Stimulated activated naive CD8-positive, alpha-beta T cell treated with anti-CD3 and anti-CD28 coated beads, Interleukin-15, Interleukin-2, amounts not matched to agents 100 U/mL and 50 U/mL, for 24 hours (primary cell): ENCODE results near the gene AKAP14.
"Not testable (repeated sequence)": the region's sequence is repeated elsewhere in the genome, so short reads cannot be mapped to it uniquely, and the experiment has no call there.

Source experiments
- ATAC-seq: fragments of 150-1000 bp; cut with Tn5 transposase; one replicate; pipeline ENCODE4 v1.10.0; 2021
- DNase-seq: peaks from one replicate; pipeline ENCODE4 v3.0.0; 2021

AKAP14 gene

DNA sequence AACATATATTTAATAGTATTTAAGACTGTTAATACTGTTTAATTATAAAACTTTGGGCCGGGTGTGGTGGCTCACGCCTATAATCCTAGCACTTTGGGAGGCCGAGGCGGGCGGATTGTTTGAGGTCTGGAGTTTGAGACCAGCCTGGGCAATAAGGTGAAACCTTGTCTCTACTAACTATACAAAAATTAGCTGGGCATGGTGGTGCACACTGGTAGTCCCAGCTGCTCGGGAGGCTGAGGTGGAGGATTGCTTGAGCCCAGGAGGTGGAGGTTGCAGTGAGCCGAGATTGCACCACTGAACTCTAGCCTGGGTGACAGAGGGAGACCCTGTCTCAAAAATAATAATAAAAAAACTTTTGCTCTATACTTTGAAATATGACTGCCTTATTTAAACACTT lies 26.7 kb downstream of the AKAP14 start:
- DNase-seq, ATAC-seq: not testable (repeated sequence)

DNA sequence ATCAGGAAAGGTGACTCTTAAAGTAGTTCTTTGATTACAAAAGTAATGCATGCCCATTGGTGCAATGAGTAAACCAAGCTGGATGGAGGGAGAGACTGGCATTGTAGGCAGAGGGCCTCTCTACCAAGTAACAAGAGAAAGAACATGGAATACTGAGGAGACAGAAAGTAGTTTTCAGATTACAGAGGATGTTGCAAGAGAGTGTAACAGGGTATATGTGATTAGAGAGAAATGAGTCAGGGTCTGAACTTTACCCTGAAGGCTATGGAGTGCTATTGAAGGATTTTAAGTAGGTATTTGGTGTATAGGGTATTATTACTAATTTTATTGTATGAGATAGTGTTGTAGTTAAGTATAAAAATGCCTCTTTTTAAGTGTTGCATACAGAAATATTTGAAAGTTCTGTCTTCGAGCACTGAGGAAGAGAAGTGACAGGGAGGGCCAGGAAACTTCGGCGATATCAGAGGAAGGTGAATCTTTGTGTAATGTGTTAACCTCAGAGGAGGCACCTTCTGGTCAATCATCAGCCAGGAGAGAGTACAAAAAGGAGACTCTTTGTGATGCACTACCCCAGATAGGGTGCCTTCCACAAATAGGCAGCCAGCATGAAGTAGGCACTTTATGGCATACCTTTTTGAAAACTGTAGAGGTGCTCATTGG lies 39.7 kb downstream of the AKAP14 start:
- no peak for ATAC-seq

DNA sequence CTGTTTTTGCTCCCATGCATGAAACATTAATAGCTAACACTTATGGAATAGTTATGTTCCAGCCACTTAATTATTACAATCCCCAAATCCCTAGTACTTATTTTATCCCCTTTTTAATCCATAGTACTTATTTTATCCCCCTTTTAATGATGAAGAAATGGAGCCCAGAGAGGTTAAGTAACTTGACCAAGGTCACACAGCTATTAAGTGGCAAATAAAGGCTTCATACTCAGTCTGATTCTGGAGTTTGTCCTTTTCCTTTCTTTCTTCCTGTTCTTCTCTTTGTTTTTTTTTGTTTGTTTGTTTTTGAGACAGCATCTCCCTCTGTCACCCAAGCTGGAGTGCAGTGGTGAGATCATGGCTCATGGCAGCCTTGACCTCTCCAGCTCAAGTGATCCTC lies 45.6 kb downstream of the AKAP14 start:
- DNase-seq (no peak), ATAC-seq (no peak)

More for the DNA sequence above, 39.7 kb downstream of the AKAP14 start:
- DNase-seq, result no peak

DNA sequence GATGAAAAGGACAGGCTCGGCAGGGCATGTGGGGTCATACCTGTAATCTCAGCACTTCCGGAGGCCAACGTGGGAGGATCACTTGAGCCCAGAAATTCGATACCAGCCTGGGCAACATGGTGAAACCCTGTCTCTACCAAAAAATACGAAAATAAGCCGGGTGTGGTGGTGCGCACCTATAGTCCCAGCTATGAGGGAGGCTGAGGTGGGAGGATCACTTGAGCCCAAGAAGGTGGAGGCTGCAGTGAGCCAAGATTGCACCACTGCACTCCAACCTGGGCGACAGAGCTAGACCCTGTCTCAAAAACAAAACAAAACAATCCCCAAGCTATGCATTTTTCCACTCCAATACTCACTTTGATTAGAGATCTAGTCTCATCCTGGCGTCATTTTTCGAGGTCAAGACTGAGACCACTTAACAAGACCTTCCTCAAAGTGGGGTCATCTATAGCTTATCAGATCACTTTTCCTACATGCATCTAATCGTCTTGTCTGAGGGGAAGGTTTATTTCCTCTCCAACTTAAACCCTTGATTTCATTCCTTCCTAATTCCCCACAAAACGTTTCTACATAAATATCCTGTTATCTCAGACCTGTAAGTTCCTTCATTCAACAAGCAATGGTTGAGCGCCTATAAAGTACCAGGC lies 46.6 kb downstream of the AKAP14 start:
- DNase-seq, result no peak
- ATAC-seq, result no peak

DNA sequence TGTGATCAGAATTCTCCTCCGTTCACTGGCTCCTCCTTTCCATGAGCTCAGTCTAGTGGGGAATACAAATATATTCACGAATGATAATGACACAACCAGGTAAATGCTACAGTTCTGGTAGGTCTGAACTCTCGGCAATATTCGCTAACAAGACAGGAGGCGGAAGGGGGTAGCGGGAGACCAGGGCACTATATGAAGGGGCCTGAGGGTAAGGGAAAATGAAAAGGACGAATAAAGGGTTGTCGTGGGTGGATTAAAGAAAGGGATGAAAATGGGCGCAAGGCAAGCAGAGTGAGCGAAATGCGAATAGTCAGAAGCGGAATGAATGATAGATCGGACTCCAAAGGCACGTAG lies 47.1 kb downstream of the AKAP14 start:
- DNase-seq (no peak), ATAC-seq (no peak)

DNA sequence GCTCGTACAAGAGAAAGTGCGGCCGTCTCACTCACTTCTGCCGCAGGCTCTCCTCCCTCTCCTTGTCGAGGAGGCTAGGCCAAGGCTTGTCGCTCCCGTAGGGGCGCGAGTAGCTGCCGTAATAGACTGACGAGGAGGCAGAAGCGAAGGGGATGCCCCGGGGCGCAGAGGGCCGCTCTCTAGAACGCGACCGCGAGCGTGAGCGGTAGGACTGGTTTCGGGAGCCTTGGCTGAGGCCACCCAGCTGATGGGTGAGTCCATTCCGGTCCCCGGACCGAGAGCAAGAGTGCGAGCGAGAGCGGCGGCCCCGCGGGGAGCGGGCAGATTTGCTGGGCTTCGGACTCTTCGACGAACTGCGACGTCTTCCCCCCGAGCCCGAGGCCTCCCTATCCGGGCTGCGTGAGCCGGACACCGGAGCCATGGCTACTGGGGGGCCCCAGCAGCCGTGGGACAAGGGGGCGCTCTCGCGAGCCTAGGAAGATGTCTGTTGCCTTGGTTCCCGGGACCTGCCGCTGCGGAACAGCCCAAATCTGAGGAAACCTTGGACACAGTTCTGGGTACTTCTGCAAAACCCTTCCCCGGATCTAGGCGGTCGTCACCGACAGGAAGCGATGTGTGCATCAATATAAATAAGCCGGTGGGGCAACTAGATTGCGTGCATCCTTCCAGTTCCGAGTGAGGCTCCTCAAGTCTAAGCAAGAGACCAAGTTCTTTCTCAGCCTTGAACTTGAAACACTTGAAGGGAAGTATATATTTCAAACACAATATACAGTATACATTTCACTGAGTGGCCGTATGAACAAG lies 47.7 kb downstream of the AKAP14 start, which contains the start of gene NKAP:
Gene NKAP, minus strand, starts transcription at position 567 of the 804 bp plus-strand sequence. Its CDS starts 146 bp downstream, at position 421.
- peak; percentile 92 for ATAC-seq
- DNase-seq, result peak; percentile 76

DNA sequence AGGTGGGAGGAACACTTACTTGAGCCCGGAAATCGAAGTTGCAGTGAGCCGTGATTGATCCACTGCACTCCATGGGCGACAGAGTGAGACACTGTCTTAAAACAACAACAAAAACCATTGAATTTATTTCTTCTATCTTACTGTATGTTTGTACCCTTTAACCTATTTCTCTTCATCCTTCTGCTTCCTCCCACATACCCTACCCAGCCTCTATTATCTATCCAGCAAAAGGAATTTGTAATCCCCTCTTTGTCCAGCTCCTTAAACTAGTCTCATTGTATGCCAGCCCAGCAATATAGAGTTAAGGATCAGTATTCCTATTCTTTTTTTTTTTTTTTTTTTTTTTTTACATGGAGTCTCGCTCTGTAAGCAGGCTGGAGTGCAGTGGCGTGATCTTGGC lies 49.8 kb downstream of the AKAP14 start:
- no peak for DNase-seq
- ATAC-seq, result no peak

DNA sequence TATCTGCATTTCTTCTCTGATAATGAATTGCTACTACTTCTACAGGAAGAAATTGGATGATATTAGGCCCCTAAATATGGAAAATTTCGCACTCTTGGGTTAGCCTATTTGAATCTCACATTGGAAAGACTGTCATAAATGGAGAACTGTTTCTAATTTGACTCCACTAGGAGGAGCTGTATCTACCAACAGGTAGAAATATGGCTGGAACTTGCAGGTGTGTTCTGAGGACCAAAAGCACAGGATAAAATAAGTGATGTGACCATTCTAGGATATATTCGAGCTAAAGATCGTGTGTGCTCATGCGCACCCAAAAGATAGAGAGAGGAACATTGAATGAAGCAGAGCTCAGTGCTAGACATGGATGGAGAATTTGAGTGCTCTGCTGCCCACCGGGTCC lies 52.7 kb downstream of the AKAP14 start:
- DNase-seq, result no peak
- ATAC-seq, result no peak

DNA sequence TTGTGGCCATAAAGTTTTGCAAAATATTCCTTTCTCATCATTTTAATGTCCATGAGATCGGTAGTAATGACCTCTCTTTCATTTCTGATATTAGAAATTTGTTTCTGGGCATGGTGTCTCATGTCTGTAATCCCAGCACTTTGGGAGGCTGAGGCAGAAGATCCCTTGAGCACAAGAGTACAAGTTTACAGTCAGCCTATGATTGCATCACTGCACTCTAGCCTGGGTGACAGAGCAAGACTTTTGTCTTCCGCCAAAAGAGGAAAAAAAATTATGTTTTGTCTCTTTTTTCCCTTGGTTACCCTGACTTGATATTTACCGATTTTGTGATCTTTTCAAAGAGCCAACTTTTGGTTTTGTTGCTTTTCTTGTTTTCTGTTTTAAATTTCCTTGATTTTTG lies 58.7 kb downstream of the AKAP14 start:
- ATAC-seq (no peak), DNase-seq (no peak)

DNA sequence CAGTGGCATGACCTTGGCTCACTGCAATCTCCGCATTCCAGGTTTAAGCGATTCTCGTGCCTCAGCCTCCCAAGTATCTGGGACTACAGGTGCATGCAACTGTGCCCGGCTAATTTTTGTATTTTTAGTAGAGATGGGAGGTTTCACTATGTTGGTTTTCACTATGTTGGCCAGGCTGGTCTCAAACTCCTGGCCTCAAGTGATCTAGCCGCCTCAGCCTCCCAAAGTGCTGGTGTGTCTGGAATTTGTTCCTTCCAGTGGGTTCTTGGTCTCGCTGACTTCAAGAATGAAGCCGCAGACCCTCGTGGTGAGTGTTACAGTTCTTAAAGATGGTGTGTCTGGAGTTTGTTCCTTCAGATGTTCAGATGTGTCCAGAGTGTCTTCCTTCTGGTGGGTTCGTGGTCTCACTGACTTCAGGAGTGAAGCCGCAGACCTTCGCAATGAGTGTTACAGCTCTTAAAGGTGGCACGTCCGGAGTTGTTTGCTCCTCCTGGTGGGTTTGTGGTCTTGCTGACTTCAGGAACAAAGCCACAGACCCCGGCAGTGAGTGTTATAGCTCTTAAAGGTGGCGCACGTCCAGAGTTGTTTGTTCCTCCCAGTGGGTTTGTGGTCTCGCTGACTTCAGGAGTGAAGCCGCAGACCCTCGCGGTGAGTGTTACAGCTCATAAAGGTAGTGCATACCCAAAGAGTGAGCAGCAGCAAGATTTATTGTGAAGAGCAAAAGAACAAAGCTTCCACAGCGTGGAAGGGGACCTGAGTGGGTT lies 60.3 kb downstream of the AKAP14 start:
- DNase-seq (peak; percentile 61), ATAC-seq (peak; percentile 84)

DNA sequence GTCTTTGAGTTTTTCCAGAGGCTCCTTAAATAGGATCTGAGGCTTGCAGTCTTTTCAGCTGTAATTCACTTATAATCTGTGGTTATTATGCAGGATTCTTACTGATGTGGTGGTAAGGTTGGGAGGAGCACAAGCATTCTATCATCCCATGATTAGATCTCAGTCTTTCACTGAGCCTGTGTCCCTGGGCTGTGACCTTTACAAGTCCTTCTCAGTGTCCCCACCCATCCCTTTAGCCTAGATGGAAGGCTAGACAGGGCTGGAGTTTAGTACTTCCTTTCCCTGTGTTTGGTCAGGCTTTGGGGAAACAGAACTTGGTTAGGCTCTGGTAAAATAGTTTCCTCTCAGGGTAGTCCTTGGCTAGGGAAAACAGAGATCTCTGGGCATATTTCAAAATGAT lies 64.9 kb downstream of the AKAP14 start:
- ATAC-seq (no peak), DNase-seq (no peak)

DNA sequence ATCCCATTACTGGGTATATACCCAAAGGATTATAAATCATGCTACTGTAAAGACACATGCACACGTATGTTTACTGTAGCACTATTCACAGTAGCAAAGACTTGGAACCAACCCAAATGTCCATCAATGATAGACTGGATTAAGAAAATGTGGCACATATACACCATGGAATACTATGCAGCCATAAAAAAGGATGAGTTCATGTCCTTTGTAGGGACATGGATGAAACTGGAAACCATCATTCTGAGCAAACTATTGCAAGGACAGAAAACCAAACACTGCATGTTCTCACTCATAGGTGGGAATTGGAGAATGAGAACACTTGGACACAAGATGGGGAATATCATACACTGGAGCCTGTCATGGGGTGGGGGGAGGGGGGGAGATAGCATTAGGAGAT lies 71.1 kb downstream of the AKAP14 start:
- DNase-seq, ATAC-seq: not testable (repeated sequence)
